Mucosa of gallbladder (tissue), 1 donor: Measurements from ENCODE around the gene TPPP. TPM values are rescaled to one million over a fixed set of nuclear protein-coding genes. Genes with fewer than 3 reads are reported as not detected.
"Not testable (repeated sequence)": the region's sequence is repeated elsewhere in the genome, so short reads cannot be mapped to it uniquely, and the experiment has no call there.

Experiments
- DNase-seq: peaks from one replicate; pipeline ENCODE4 v3.0.0-alpha.2; 2020; ENCODE audit warnings: low spot score
- total RNA-seq: library from RNA; stranded (reverse); gene quantifications from one replicate; pipeline ENCODE4 v1.2.1, GENCODE V29; 2021
- donor health status: DM: no; HTN: no; CAD: no.

The TPPP gene
- total RNA-seq, 1 donor from 2014 or later: 9.9 TPM

GRCh38 chr5:645421-645820 is 47.7 kb downstream of the TPPP start:
- peak; percentile 6 for DNase-seq

- DNase-seq: no peak
Observed at GRCh38 chr5:644971-645370, 48.2 kb downstream of the TPPP start.

- DNase-seq: no peak
Observed at GRCh38 chr5:644509-644908, 48.6 kb downstream of the TPPP start.

- peak; percentile 3 for DNase-seq
Observed at GRCh38 chr5:643811-644271, 49.3 kb downstream of the TPPP start.

- DNase-seq: no peak
Observed at GRCh38 chr5:643351-643801, 49.8 kb downstream of the TPPP start.

GRCh38 chr5:642481-642880 is 50.7 kb downstream of the TPPP start:
- no peak for DNase-seq

- DNase-seq: no peak
Observed at GRCh38 chr5:641331-641765, 51.8 kb downstream of the TPPP start.

- DNase-seq: peak; percentile 6
Observed at GRCh38 chr5:640461-641330, 52.5 kb downstream of the TPPP start.

- peak; percentile 6 for DNase-seq
Observed at GRCh38 chr5:639584-640213, 53.5 kb downstream of the TPPP start.

GRCh38 chr5:639253-639530 is 54.0 kb downstream of the TPPP start:
- peak; percentile 6 for DNase-seq

- peak; percentile 7 for DNase-seq
Observed at GRCh38 chr5:638501-639252, 54.5 kb downstream of the TPPP start.

GRCh38 chr5:637581-638450 is 55.3 kb downstream of the TPPP start:
- DNase-seq: peak; percentile 4

- DNase-seq: peak; percentile 8
Observed at GRCh38 chr5:636951-637350, 56.2 kb downstream of the TPPP start.

- peak; percentile 7 for DNase-seq
Observed at GRCh38 chr5:635306-636055, 57.7 kb downstream of the TPPP start.

- peak; percentile 8 for DNase-seq
Observed at GRCh38 chr5:634191-634590, 59.0 kb downstream of the TPPP start.

- peak; percentile 6 for DNase-seq
Observed at GRCh38 chr5:633501-633955, 59.6 kb downstream of the TPPP start.

- not testable (repeated sequence) for DNase-seq
Observed at GRCh38 chr5:628351-629205, 64.6 kb downstream of the TPPP start.

GRCh38 chr5:627840-628239 is 65.3 kb downstream of the TPPP start:
- DNase-seq: no peak

GRCh38 chr5:626850-627249 is 66.3 kb downstream of the TPPP start:
- DNase-seq: no peak

- no peak for DNase-seq
Observed at GRCh38 chr5:625516-625915, 67.6 kb downstream of the TPPP start.
